Subcutaneous adipose tissue (tissue), 4 donors: ENCODE measurements around the gene MEGF8. TPM values are rescaled to one million over a fixed set of nuclear protein-coding genes. Genes with fewer than 3 reads are reported as not detected.

Experiments used
- CTCF ChIP-seq: fragments of 450-650 bp; IDR thresholded peaks from one replicate; pipeline ENCODE4 v1.5.1; 2016; ENCODE audit warnings: low read depth, mild to moderate bottlenecking, control low read depth, antibody characterized with exemption, moderate library complexity
- total RNA-seq, 4 donors: library from RNA; depleted of rRNA; stranded (reverse); fragments of >200 nt; gene quantifications; one replicate each; pipeline ENCODE4 v1.1.0, GENCODE V29; 2016

MEGF8 gene
- total RNA-seq, 4 donors from 2014 or later, result 11.9 to 58.8 (median 17.0) TPM

GRCh38 chr19:42335374-42335936 lies 10.0 kb downstream of the MEGF8 start:
- no peak for TF ChIP-seq CTCF

GRCh38 chr19:42335971-42336370 lies 10.5 kb downstream of the MEGF8 start:
- no peak for TF ChIP-seq CTCF

- no peak for TF ChIP-seq CTCF
Measured at GRCh38 chr19:42343344-42344110, 18.1 kb downstream of the MEGF8 start.

- TF ChIP-seq CTCF, result no peak
Measured at GRCh38 chr19:42344336-42344893, 19.0 kb downstream of the MEGF8 start.

GRCh38 chr19:42345191-42345812 lies 19.9 kb downstream of the MEGF8 start:
- TF ChIP-seq CTCF, result no peak

- no peak for TF ChIP-seq CTCF
Measured at GRCh38 chr19:42348211-42348610, 22.8 kb downstream of the MEGF8 start.
